OCI-LY1 (cell line): ENCODE measurements around the gene OR9A2.

Experiments used
- EZH2 ChIP-seq: fragments of 200-600 bp; sonication (generic), shearing (Covaris generic); IDR thresholded peaks from 2 replicates; pipeline ENCODE4 v1.8.0; 2017; ENCODE audit warnings: borderline replicate concordance, mixed run types, mild to moderate bottlenecking, antibody characterized with exemption, low read length, moderate library complexity, mixed read lengths
- TF ChIP-seq, protein P1 (sequence below): fragments of 200-600 bp; sonication (generic), shearing (Covaris generic); IDR thresholded peaks from 2 replicates; pipeline ENCODE4 v1.5.1; 2017; ENCODE audit warnings: mild to moderate bottlenecking, antibody characterized with exemption, low read length, moderate library complexity, mixed read lengths

- TF ChIP-seq, protein P1, sequence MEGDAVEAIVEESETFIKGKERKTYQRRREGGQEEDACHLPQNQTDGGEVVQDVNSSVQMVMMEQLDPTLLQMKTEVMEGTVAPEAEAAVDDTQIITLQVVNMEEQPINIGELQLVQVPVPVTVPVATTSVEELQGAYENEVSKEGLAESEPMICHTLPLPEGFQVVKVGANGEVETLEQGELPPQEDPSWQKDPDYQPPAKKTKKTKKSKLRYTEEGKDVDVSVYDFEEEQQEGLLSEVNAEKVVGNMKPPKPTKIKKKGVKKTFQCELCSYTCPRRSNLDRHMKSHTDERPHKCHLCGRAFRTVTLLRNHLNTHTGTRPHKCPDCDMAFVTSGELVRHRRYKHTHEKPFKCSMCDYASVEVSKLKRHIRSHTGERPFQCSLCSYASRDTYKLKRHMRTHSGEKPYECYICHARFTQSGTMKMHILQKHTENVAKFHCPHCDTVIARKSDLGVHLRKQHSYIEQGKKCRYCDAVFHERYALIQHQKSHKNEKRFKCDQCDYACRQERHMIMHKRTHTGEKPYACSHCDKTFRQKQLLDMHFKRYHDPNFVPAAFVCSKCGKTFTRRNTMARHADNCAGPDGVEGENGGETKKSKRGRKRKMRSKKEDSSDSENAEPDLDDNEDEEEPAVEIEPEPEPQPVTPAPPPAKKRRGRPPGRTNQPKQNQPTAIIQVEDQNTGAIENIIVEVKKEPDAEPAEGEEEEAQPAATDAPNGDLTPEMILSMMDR, result no peak
- TF ChIP-seq EZH2, result no peak
These were observed 27.7 kb upstream of the OR9A2 start for GRCh38 chr7:143054621-143055020.
